Renal pelvis (tissue), 12 donors: Measurements from ENCODE around the gene TSC22D3. TPM values are rescaled to one million over a fixed set of nuclear protein-coding genes. Genes with fewer than 3 reads are reported as not detected.
"Not testable (repeated sequence)": the region's sequence is repeated elsewhere in the genome, so short reads cannot be mapped to it uniquely, and the experiment has no call there.

Source experiments
- DNase-seq: peaks from one replicate; pipeline ENCODE4 v3.0.0-alpha.2; 2013
- long read RNA-seq, 16 experiments: transcript quantifications; one replicate each; lab custom pipeline, GENCODE V29; 2026
- polyA plus RNA-seq, 3 donors: library from polyadenylated mRNA; unstranded; fragments of 120-200 nt; gene quantifications; one replicate each; pipeline ENCODE4 v1.2.1, GENCODE V29; 2013; ENCODE audit not compliant: insufficient read length in 3 of 3

Gene TSC22D3
- 100 to 1,000 TPM; 122 to 126 (median 126) TPM for polyA plus RNA-seq
- long read RNA-seq, donor 1, transcript TSC22D3-205 (3 exons, 1,812 nt) = minor isoform, 17 of 72 reads
- long read RNA-seq, donor 1, transcript TSC22D3-203 (3 exons, 2,266 nt) = minor isoform, 14 of 72 reads
- long read RNA-seq, donor 1, transcript TSC22D3-206 (3 exons, 2,027 nt) = major isoform, 40 of 72 reads
- long read RNA-seq, donor 1, partial matches to known transcripts = 0 of 72 reads
- long read RNA-seq, donor 1, other reads (novel, unspliced or antisense) = 0 of 72 reads
- long read RNA-seq, donor 2, transcript TSC22D3-205 (3 exons, 1,812 nt) = minor isoform, 26 of 108 reads
- long read RNA-seq, donor 2, transcript TSC22D3-206 (3 exons, 2,027 nt) = major isoform, 61 of 108 reads
- long read RNA-seq, donor 2, transcript TSC22D3-203 (3 exons, 2,266 nt) = minor isoform, 15 of 108 reads
- long read RNA-seq, donor 2, partial matches to known transcripts = 0 of 108 reads
- long read RNA-seq, donor 2, other reads (novel, unspliced or antisense) = 0 of 108 reads
- long read RNA-seq, donor 3, transcript TSC22D3-205 (3 exons, 1,812 nt) = minor isoform, 18 of 61 reads
- long read RNA-seq, donor 3, transcript TSC22D3-203 (3 exons, 2,266 nt) = minor isoform, 7 of 61 reads
- long read RNA-seq, donor 3, transcript TSC22D3-206 (3 exons, 2,027 nt) = major isoform, 35 of 61 reads
- long read RNA-seq, donor 3, partial matches to known transcripts = 0 of 61 reads
- long read RNA-seq, donor 3, other reads (novel, unspliced or antisense) = 0 of 61 reads
- long read RNA-seq, donor 4, transcript TSC22D3-206 (3 exons, 2,027 nt) = major isoform, 55 of 94 reads
- long read RNA-seq, donor 4, transcript TSC22D3-205 (3 exons, 1,812 nt) = minor isoform, 26 of 94 reads
- long read RNA-seq, donor 4, transcript TSC22D3-203 (3 exons, 2,266 nt) = minor isoform, 7 of 94 reads
- long read RNA-seq, donor 4, partial matches to known transcripts = 0 of 94 reads
- long read RNA-seq, donor 4, other reads (novel, unspliced or antisense) = 0 of 94 reads
- long read RNA-seq, donor 5, transcript TSC22D3-205 (3 exons, 1,812 nt) = minor isoform, 11 of 36 reads
- long read RNA-seq, donor 5, transcript TSC22D3-206 (3 exons, 2,027 nt) = major isoform, 20 of 36 reads
- long read RNA-seq, donor 5, partial matches to known transcripts = 0 of 36 reads
- long read RNA-seq, donor 5, other reads (novel, unspliced or antisense) = 0 of 36 reads
- long read RNA-seq, donor 6, transcript TSC22D3-206 (3 exons, 2,027 nt) = major isoform, 45 of 73 reads
- long read RNA-seq, donor 6, transcript TSC22D3-205 (3 exons, 1,812 nt) = minor isoform, 12 of 73 reads
- long read RNA-seq, donor 6, transcript TSC22D3-203 (3 exons, 2,266 nt) = minor isoform, 11 of 73 reads
- long read RNA-seq, donor 6, partial matches to known transcripts = 0 of 73 reads
- long read RNA-seq, donor 6, other reads (novel, unspliced or antisense) = 0 of 73 reads
- long read RNA-seq, donor 7, transcript TSC22D3-206 (3 exons, 2,027 nt) = major isoform, 48 of 86 reads
- long read RNA-seq, donor 7, transcript TSC22D3-205 (3 exons, 1,812 nt) = minor isoform, 19 of 86 reads
- long read RNA-seq, donor 7, transcript TSC22D3-203 (3 exons, 2,266 nt) = minor isoform, 15 of 86 reads
- long read RNA-seq, donor 7, partial matches to known transcripts = 0 of 86 reads
- long read RNA-seq, donor 7, other reads (novel, unspliced or antisense) = 0 of 86 reads
- long read RNA-seq, donor 8, transcript TSC22D3-206 (3 exons, 2,027 nt) = major isoform, 13 of 20 reads
- long read RNA-seq, donor 8, transcript TSC22D3-205 (3 exons, 1,812 nt) = minor isoform, 6 of 20 reads
- long read RNA-seq, donor 8, partial matches to known transcripts = 0 of 20 reads
- long read RNA-seq, donor 8, other reads (novel, unspliced or antisense) = 0 of 20 reads
- long read RNA-seq, donor 9, transcript TSC22D3-203 (3 exons, 2,266 nt) = minor isoform, 18 of 84 reads
- long read RNA-seq, donor 9, transcript TSC22D3-205 (3 exons, 1,812 nt) = minor isoform, 15 of 84 reads
- long read RNA-seq, donor 9, transcript TSC22D3-206 (3 exons, 2,027 nt) = major isoform, 50 of 84 reads
- long read RNA-seq, donor 9, partial matches to known transcripts = 0 of 84 reads
- long read RNA-seq, donor 9, other reads (novel, unspliced or antisense) = 0 of 84 reads
- long read RNA-seq, donor 10, transcript TSC22D3-206 (3 exons, 2,027 nt) = major isoform, 47 of 80 reads
- long read RNA-seq, donor 10, transcript TSC22D3-203 (3 exons, 2,266 nt) = minor isoform, 8 of 80 reads
- long read RNA-seq, donor 10, transcript TSC22D3-205 (3 exons, 1,812 nt) = minor isoform, 20 of 80 reads
- long read RNA-seq, donor 10, partial matches to known transcripts = 0 of 80 reads
- long read RNA-seq, donor 10, other reads (novel, unspliced or antisense) = 0 of 80 reads
- long read RNA-seq, donor 11, transcript TSC22D3-206 (3 exons, 2,027 nt) = major isoform, 25 of 58 reads
- long read RNA-seq, donor 11, transcript TSC22D3-205 (3 exons, 1,812 nt) = minor isoform, 15 of 58 reads
- long read RNA-seq, donor 11, transcript TSC22D3-203 (3 exons, 2,266 nt) = minor isoform, 15 of 58 reads
- long read RNA-seq, donor 11, partial matches to known transcripts = 0 of 58 reads
- long read RNA-seq, donor 11, other reads (novel, unspliced or antisense) = 0 of 58 reads
- long read RNA-seq, donor 12, transcript TSC22D3-205 (3 exons, 1,812 nt) = minor isoform, 24 of 110 reads
- long read RNA-seq, donor 12, transcript TSC22D3-206 (3 exons, 2,027 nt) = major isoform, 51 of 110 reads
- long read RNA-seq, donor 12, transcript TSC22D3-203 (3 exons, 2,266 nt) = minor isoform, 20 of 110 reads
- long read RNA-seq, donor 12, partial matches to known transcripts = 6 of 110 reads
- long read RNA-seq, donor 12, other reads (novel, unspliced or antisense) = 0 of 110 reads
- long read RNA-seq, donor 13, transcript TSC22D3-206 (3 exons, 2,027 nt) = major isoform, 12 of 27 reads
- long read RNA-seq, donor 13, transcript TSC22D3-203 (3 exons, 2,266 nt) = minor isoform, 6 of 27 reads
- long read RNA-seq, donor 13, transcript TSC22D3-205 (3 exons, 1,812 nt) = minor isoform, 9 of 27 reads
- long read RNA-seq, donor 13, partial matches to known transcripts = 0 of 27 reads
- long read RNA-seq, donor 13, other reads (novel, unspliced or antisense) = 0 of 27 reads
- long read RNA-seq, donor 14, transcript TSC22D3-206 (3 exons, 2,027 nt) = major isoform, 60 of 121 reads
- long read RNA-seq, donor 14, transcript TSC22D3-203 (3 exons, 2,266 nt) = minor isoform, 24 of 121 reads
- long read RNA-seq, donor 14, transcript TSC22D3-205 (3 exons, 1,812 nt) = minor isoform, 29 of 121 reads
- long read RNA-seq, donor 14, partial matches to known transcripts = 0 of 121 reads
- long read RNA-seq, donor 14, other reads (novel, unspliced or antisense) = 0 of 121 reads
- long read RNA-seq, donor 15, transcript TSC22D3-203 (3 exons, 2,266 nt) = minor isoform, 7 of 86 reads
- long read RNA-seq, donor 15, transcript TSC22D3-205 (3 exons, 1,812 nt) = minor isoform, 17 of 86 reads
- long read RNA-seq, donor 15, transcript TSC22D3-208 (2 exons, 576 nt) = minor isoform, 5 of 86 reads
- long read RNA-seq, donor 15, transcript TSC22D3-206 (3 exons, 2,027 nt) = major isoform, 55 of 86 reads
- long read RNA-seq, donor 15, partial matches to known transcripts = 0 of 86 reads
- long read RNA-seq, donor 15, other reads (novel, unspliced or antisense) = 0 of 86 reads
- long read RNA-seq, donor 16, transcript TSC22D3-206 (3 exons, 2,027 nt) = major isoform, 52 of 88 reads
- long read RNA-seq, donor 16, transcript TSC22D3-205 (3 exons, 1,812 nt) = minor isoform, 21 of 88 reads
- long read RNA-seq, donor 16, transcript TSC22D3-203 (3 exons, 2,266 nt) = minor isoform, 13 of 88 reads
- long read RNA-seq, donor 16, partial matches to known transcripts = 0 of 88 reads
- long read RNA-seq, donor 16, other reads (novel, unspliced or antisense) = 0 of 88 reads

GRCh38 chrX:107775734-107776511, at the start of gene TSC22D3:
TSS of gene TSC22D3 (minus strand) at chrX:107775787. CDS start at chrX:107775419, 368 bp downstream.
- peak; percentile 67 for DNase-seq

GRCh38 chrX:107823456-107823855, 47.9 kb upstream of the TSC22D3 start:
- no peak for DNase-seq

- no peak for DNase-seq
Measured at GRCh38 chrX:107823042-107823441, 47.5 kb upstream of the TSC22D3 start.

- no peak for DNase-seq
Measured at GRCh38 chrX:107818900-107819521, 43.4 kb upstream of the TSC22D3 start.

- not testable (repeated sequence) for DNase-seq
Measured at GRCh38 chrX:107810053-107810452, 34.5 kb upstream of the TSC22D3 start.

GRCh38 chrX:107805179-107805578, 29.6 kb upstream of the TSC22D3 start:
- DNase-seq = no peak

GRCh38 chrX:107804427-107804826, 28.8 kb upstream of the TSC22D3 start:
- DNase-seq = no peak

- DNase-seq = no peak
Measured at GRCh38 chrX:107787827-107788226, 12.2 kb upstream of the TSC22D3 start.

GRCh38 chrX:107780525-107780924, 4.9 kb upstream of the TSC22D3 start:
- DNase-seq = no peak

GRCh38 chrX:107777536-107777832, 1.9 kb upstream of the TSC22D3 start, which contains the start of gene NCBP2L:
TSS of gene NCBP2L (plus strand) at chrX:107777733. CDS start at chrX:107794221, 16,488 bp downstream.
- DNase-seq = no peak

GRCh38 chrX:107776649-107777535, 1.3 kb upstream of the TSC22D3 start:
- DNase-seq = peak; percentile 84

- no peak for DNase-seq
Measured at GRCh38 chrX:107775000-107775733, 420 bp downstream of the TSC22D3 start.

GRCh38 chrX:107773906-107774435, 1.6 kb downstream of the TSC22D3 start:
- DNase-seq = no peak
